ENCODE measurements around the gene SPRYD3. TPM values are rescaled to one million over a fixed set of nuclear protein-coding genes. Genes with fewer than 3 reads are reported as not detected.

Gene SPRYD3
- total and polyA plus RNA-seq, 2 experiments from 2014 or later, result 48.7 to 54.7 TPM

GRCh38 chr12:53063708-53064612 is 15.2 kb downstream of the SPRYD3 start:
- Histone ChIP-seq H3K4me1 (ENCODE audit: insufficient read depth) (peaks cover 23% of the 10 kb centered on the region), H3K9ac (peak overlapping the region; percentile 51), H4K20me1 (ENCODE audit: insufficient read depth) (no peaks in the 10 kb centered on the region), H3K4me3 (no peak overlapping the region), H3K27ac (peak overlapping the region; percentile 77), H3K36me3 (ENCODE audit: low read depth) (peaks cover 7% of the 10 kb centered on the region; the same call in 1 of the 2 replicates), H3K27me3 (replicated peaks; ENCODE audit: insufficient read depth) (no peaks in the 10 kb centered on the region), H3K9me2 (ENCODE audit: insufficient read depth) (no peaks in the 10 kb centered on the region), H2AFZ (no peak overlapping the region), H3K79me2 (ENCODE audit: insufficient read depth) (no peaks in the 10 kb centered on the region), H3K4me2 (ENCODE audit: unreplicated experiment) (peak overlapping the region; percentile 9), H3K9me3 (ENCODE audit: low read depth) (no peaks in the 10 kb centered on the region), H3F3A (ENCODE audit: insufficient read depth) (peaks cover 45% of the 10 kb centered on the region)
- DNase-seq, result peak; percentile 93
- in situ Hi-C loops (cut with MboI), result no loop called here
- 38 to 39% methylated on average over 13 of the region's 13 CpGs for WGBS, 2 experiments (ENCODE audit: low coverage in 1 of 2, low lambda C conversion rate in 2 of 2, missing lambda C conversion rate in 2 of 2)
- no peak for TF ChIP-seq EZH2phosphoT487 (IDR thresholded peaks at IDR 0.05; ENCODE audit: insufficient read depth, low read depth)
- TF ChIP-seq EZH2 (IDR thresholded peaks at IDR 0.05; ENCODE audit: insufficient read depth, poor library complexity, severe bottlenecking), result no peak

- Histone ChIP-seq H3K9me3 (ENCODE audit: low read depth) (no peaks in the 10 kb centered on the region), H3K27ac (peak overlapping the region; percentile 77), H3K36me3 (ENCODE audit: low read depth) (peaks cover 7% of the 10 kb centered on the region; the same call in 1 of the 2 replicates), H3K4me1 (ENCODE audit: insufficient read depth) (peaks cover 23% of the 10 kb centered on the region), H3K9me2 (ENCODE audit: insufficient read depth) (no peaks in the 10 kb centered on the region), H4K20me1 (ENCODE audit: insufficient read depth) (no peaks in the 10 kb centered on the region), H3K79me2 (ENCODE audit: insufficient read depth) (no peaks in the 10 kb centered on the region), H3F3A (ENCODE audit: insufficient read depth) (peaks cover 45% of the 10 kb centered on the region), H3K27me3 (replicated peaks; ENCODE audit: insufficient read depth) (no peaks in the 10 kb centered on the region), H3K4me2 (ENCODE audit: unreplicated experiment) (no peak overlapping the region), H2AFZ (no peak overlapping the region), H3K9ac (peak overlapping the region; percentile 51; the same call in 1 of the 2 replicates), H3K4me3 (no peak overlapping the region)
- 80 to 82% methylated on average over 12 to 14 of the region's 14 CpGs for WGBS, 2 experiments (ENCODE audit: low coverage in 1 of 2, low lambda C conversion rate in 2 of 2, missing lambda C conversion rate in 2 of 2)
- DNase-seq, result no peak
- TF ChIP-seq EZH2 (IDR thresholded peaks at IDR 0.05; ENCODE audit: insufficient read depth, poor library complexity, severe bottlenecking) (no peak), EZH2phosphoT487 (IDR thresholded peaks at IDR 0.05; ENCODE audit: insufficient read depth, low read depth) (no peak)
- in situ Hi-C loops (cut with MboI), result no loop called here
Measured at GRCh38 chr12:53062977-53063707, 16.0 kb downstream of the SPRYD3 start.

- H3K27ac ChIP-seq, result peak overlapping the region; percentile 6; the same call in 1 of the 2 replicates
- in situ Hi-C loops (cut with MboI), result no loop called here
- no peak for DNase-seq
Measured at GRCh38 chr12:53062011-53062961, 16.9 kb downstream of the SPRYD3 start.

More at GRCh38 chr12:53062011-53062961, 16.9 kb downstream of the SPRYD3 start:
- peaks cover 7% of the 10 kb centered on the region; the same call in 1 of the 2 replicates for H3K36me3 ChIP-seq (ENCODE audit: low read depth)
- peaks cover 22% of the 10 kb centered on the region for H3K4me1 ChIP-seq (ENCODE audit: insufficient read depth)
- H3K9ac ChIP-seq, result no peak overlapping the region; the same call in 1 of the 2 replicates
- H3F3A ChIP-seq (ENCODE audit: insufficient read depth), result peaks cover 45% of the 10 kb centered on the region
- H4K20me1 ChIP-seq (ENCODE audit: insufficient read depth), result no peaks in the 10 kb centered on the region
- 74 to 75% methylated on average over 18 to 20 of the region's 20 CpGs for WGBS, 2 experiments (ENCODE audit: low coverage in 1 of 2, low lambda C conversion rate in 2 of 2, missing lambda C conversion rate in 2 of 2)
- H2AFZ ChIP-seq, result no peak overlapping the region
- no peak overlapping the region for H3K4me2 ChIP-seq (ENCODE audit: unreplicated experiment)
- no peaks in the 10 kb centered on the region for H3K27me3 ChIP-seq (replicated peaks; ENCODE audit: insufficient read depth)
- no peaks in the 10 kb centered on the region for H3K9me2 ChIP-seq (ENCODE audit: insufficient read depth)
- no peak overlapping the region for H3K4me3 ChIP-seq
- H3K79me2 ChIP-seq (ENCODE audit: insufficient read depth), result no peaks in the 10 kb centered on the region
- TF ChIP-seq EZH2 (IDR thresholded peaks at IDR 0.05; ENCODE audit: insufficient read depth, poor library complexity, severe bottlenecking) (no peak), EZH2phosphoT487 (IDR thresholded peaks at IDR 0.05; ENCODE audit: insufficient read depth, low read depth) (no peak)
- no peaks in the 10 kb centered on the region for H3K9me3 ChIP-seq (ENCODE audit: low read depth)

All from GM23248 (cell line).